ENCODE results near the gene FUOM. TPM values are rescaled to one million over a fixed set of nuclear protein-coding genes. Genes with fewer than 3 reads are reported as not detected.

The FUOM gene
- total and polyA plus RNA-seq, 2 donors from 2014 or later, result 17.5 to 118 TPM

- DNase-seq (no peak), FAIRE-seq (no peak)
- Histone ChIP-seq H3K27ac (ENCODE audit: low read depth in 2 of 2, low read length in 2 of 2) (no peak overlapping the region), H3K9ac (ENCODE audit: low read length in 3 of 3) (no peak overlapping the region), H3K27me3 (ENCODE audit: control insufficient read depth, insufficient read depth, low read length) (no peaks in the 10 kb centered on the region), H3K4me3 (ENCODE audit: low read length in 3 of 3) (no peak overlapping the region), H3K9me3 (ENCODE audit: control insufficient read depth in 2 of 3, insufficient read depth in 1 of 3, low read length in 3 of 3) (no peaks in the 10 kb centered on the region), H3K36me3 (ENCODE audit: control insufficient read depth in 2 of 3, insufficient read depth in 3 of 3, low read length in 3 of 3) (peaks cover 9 to 32% (median 17%) of the 10 kb centered on the region in 3 donors), H3K4me1 (ENCODE audit: control insufficient read depth in 2 of 3, insufficient read depth in 2 of 3, low read depth in 1 of 3, low read length in 3 of 3) (no peaks in the 10 kb centered on the region)
- no peak for TF ChIP-seq CTCF (IDR thresholded peaks at IDR 0.05; ENCODE audit: borderline replicate concordance, extremely low read depth, insufficient read depth)
- intact Hi-C loops (cut with DNase I), result no loop called here
Measured at GRCh38 chr10:133403784-133404183, 46.0 kb upstream of the FUOM start.

GRCh38 chr10:133403359-133403758 is 45.5 kb upstream of the FUOM start:
- DNase-seq, result no peak
- Histone ChIP-seq H3K4me1 (ENCODE audit: control insufficient read depth in 2 of 3, insufficient read depth in 2 of 3, low read depth in 1 of 3, low read length in 3 of 3) (no peaks in the 10 kb centered on the region), H3K36me3 (ENCODE audit: control insufficient read depth in 2 of 3, insufficient read depth in 3 of 3, low read length in 3 of 3) (peaks cover 9 to 36% (median 18%) of the 10 kb centered on the region in 3 donors), H3K9me3 (ENCODE audit: control insufficient read depth in 2 of 3, insufficient read depth in 1 of 3, low read length in 3 of 3) (no peaks in the 10 kb centered on the region), H3K27ac (ENCODE audit: low read depth in 2 of 2, low read length in 2 of 2) (no peak overlapping the region), H3K9ac (ENCODE audit: low read length in 3 of 3) (no peak overlapping the region), H3K27me3 (ENCODE audit: control insufficient read depth, insufficient read depth, low read length) (no peaks in the 10 kb centered on the region), H3K4me3 (ENCODE audit: low read length in 3 of 3) (no peak overlapping the region)
- intact Hi-C loops (cut with DNase I), result no loop called here
- no peak for TF ChIP-seq CTCF (IDR thresholded peaks at IDR 0.05; ENCODE audit: borderline replicate concordance, extremely low read depth, insufficient read depth)
- FAIRE-seq, result no peak

- no peak overlapping the region for H3K9ac ChIP-seq (ENCODE audit: low read length in 3 of 3)
Measured at GRCh38 chr10:133401981-133402725, 44.3 kb upstream of the FUOM start.

More at GRCh38 chr10:133401981-133402725, 44.3 kb upstream of the FUOM start:
- no peak for FAIRE-seq
- no peaks in the 10 kb centered on the region for H3K27me3 ChIP-seq (ENCODE audit: control insufficient read depth, insufficient read depth, low read length)
- no peak overlapping the region for H3K27ac ChIP-seq (ENCODE audit: low read depth in 2 of 2, low read length in 2 of 2)
- H3K9me3 ChIP-seq (ENCODE audit: control insufficient read depth in 2 of 3, insufficient read depth in 1 of 3, low read length in 3 of 3), result no peaks in the 10 kb centered on the region
- no peak overlapping the region for H3K4me3 ChIP-seq (ENCODE audit: low read length in 3 of 3)
- peak in 1 of 5 donors; percentile 66 for DNase-seq
- peaks cover 3 to 42% (median 23%) of the 10 kb centered on the region in 3 donors for H3K36me3 ChIP-seq (ENCODE audit: control insufficient read depth in 2 of 3, insufficient read depth in 3 of 3, low read length in 3 of 3)
- no peak for TF ChIP-seq CTCF (IDR thresholded peaks at IDR 0.05; ENCODE audit: borderline replicate concordance, extremely low read depth, insufficient read depth)
- H3K4me1 ChIP-seq (ENCODE audit: control insufficient read depth in 2 of 3, insufficient read depth in 2 of 3, low read depth in 1 of 3, low read length in 3 of 3), result no peaks in the 10 kb centered on the region
- intact Hi-C loops (cut with DNase I), result no loop called here
